ENCODE data around the gene MUC4.

DNA sequence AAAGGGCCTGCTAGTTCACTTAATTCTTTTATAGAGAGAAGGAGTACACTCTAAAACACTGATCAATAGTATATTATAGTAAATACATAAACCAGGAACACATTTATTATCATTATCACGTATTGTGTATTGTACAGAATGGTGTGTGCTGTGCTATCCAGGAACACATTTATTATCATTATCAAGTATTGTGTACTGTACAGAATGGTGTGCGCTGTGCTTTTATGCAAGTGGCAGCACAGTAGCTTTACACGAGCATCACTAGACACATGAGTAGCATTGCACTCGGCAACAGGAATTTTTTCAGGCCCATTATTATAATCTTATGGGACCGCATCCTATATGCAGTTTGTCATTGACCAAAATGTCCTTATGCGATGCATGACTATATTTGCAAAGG is 111.9 kb downstream of the MUC4 start:
- TF ChIP-seq, protein P1, sequence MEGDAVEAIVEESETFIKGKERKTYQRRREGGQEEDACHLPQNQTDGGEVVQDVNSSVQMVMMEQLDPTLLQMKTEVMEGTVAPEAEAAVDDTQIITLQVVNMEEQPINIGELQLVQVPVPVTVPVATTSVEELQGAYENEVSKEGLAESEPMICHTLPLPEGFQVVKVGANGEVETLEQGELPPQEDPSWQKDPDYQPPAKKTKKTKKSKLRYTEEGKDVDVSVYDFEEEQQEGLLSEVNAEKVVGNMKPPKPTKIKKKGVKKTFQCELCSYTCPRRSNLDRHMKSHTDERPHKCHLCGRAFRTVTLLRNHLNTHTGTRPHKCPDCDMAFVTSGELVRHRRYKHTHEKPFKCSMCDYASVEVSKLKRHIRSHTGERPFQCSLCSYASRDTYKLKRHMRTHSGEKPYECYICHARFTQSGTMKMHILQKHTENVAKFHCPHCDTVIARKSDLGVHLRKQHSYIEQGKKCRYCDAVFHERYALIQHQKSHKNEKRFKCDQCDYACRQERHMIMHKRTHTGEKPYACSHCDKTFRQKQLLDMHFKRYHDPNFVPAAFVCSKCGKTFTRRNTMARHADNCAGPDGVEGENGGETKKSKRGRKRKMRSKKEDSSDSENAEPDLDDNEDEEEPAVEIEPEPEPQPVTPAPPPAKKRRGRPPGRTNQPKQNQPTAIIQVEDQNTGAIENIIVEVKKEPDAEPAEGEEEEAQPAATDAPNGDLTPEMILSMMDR (IDR thresholded peaks at IDR 0.05), result no peak
- TF ChIP-seq POLR2A (IDR thresholded peaks at IDR 0.05), result no peak
